Measurements from ENCODE around the gene ADAMTSL2.

Gene ADAMTSL2

DNA sequence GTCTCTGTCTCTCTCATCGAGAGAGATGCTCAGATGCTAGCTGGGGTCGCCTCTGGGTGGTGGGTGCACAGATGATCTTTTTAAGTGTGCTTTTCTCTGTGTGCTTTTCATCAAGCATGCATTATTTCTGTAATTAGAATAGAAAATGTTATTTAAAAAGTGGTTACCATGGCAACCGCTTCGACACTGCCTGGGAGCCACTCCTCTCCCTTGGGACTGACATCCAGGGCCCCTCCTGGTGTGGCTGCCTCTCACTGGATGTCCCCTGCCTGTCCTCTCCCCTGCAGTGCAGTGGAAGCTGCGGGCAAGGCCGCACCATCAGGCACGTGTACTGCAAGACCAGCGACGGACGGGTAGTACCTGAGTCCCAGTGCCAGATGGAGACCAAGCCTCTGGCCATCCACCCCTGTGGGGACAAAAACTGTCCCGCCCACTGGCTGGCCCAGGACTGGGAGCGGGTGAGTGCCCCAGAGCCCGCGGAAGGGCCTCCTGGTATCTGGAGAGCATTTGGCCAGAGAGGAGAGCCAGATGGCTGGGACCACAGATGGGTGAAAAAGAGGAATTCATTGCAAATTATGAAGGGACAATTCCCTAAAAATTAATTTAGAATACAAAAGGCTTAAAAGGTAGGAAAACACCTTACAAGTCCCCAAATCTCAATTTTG, 34.7 kb downstream of the ADAMTSL2 start:
- no peaks in the 10 kb centered on the region for H3K36me3 ChIP-seq (ENCODE audit: insufficient read depth, low read depth, low read length)
- H3K4me1 ChIP-seq (ENCODE audit: insufficient read depth, low read length): no peaks in the 10 kb centered on the region
- H3K4me3 ChIP-seq (ENCODE audit: low read length): no peak overlapping the region
- no peak overlapping the region for H3K9ac ChIP-seq (ENCODE audit: low read depth, low read length)
- H3K9me3 ChIP-seq (ENCODE audit: insufficient read depth, low read depth, low read length): no peaks in the 10 kb centered on the region
- H3K27ac ChIP-seq (ENCODE audit: low read length): no peak overlapping the region
- H3K27me3 ChIP-seq (ENCODE audit: insufficient read depth, low read length): no peaks in the 10 kb centered on the region

- no peak overlapping the region for H3K27ac ChIP-seq (ENCODE audit: low read length)
- no peaks in the 10 kb centered on the region for H3K9me3 ChIP-seq (ENCODE audit: insufficient read depth, low read depth, low read length)
- no peak overlapping the region for H3K9ac ChIP-seq (ENCODE audit: low read depth, low read length)
- no peaks in the 10 kb centered on the region for H3K36me3 ChIP-seq (ENCODE audit: insufficient read depth, low read depth, low read length)
- H3K4me1 ChIP-seq (ENCODE audit: insufficient read depth, low read length): no peaks in the 10 kb centered on the region
- no peaks in the 10 kb centered on the region for H3K27me3 ChIP-seq (ENCODE audit: insufficient read depth, low read length)
- no peak overlapping the region for H3K4me3 ChIP-seq (ENCODE audit: low read length)
Observed at GRCh38 chr9:133569891-133570690, 35.6 kb downstream of the ADAMTSL2 start.

DNA sequence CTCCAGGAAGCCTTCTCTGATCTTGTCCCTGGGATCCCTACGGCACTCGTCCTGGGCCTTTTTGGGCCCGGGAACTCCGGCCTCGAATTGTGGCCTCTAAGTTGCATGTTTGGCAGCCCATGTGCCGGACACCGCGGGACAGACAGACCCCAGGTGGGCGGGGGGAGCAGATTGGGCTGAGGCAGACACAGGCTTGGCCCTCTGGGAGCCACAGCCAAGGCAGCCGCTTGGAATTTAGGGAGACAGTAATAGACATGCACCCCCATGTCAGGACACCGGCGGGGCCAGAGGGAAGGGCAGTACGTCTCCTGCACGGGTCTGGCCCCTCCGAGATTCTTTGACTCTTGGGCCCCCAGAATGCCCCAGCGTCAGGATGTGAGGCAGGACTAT, 36.2 kb downstream of the ADAMTSL2 start:
- Histone ChIP-seq H3K4me1 (ENCODE audit: insufficient read depth, low read length) (no peaks in the 10 kb centered on the region), H3K4me3 (ENCODE audit: low read length) (no peak overlapping the region), H3K27ac (ENCODE audit: low read length) (no peak overlapping the region), H3K9ac (ENCODE audit: low read depth, low read length) (no peak overlapping the region), H3K27me3 (ENCODE audit: insufficient read depth, low read length) (no peaks in the 10 kb centered on the region), H3K36me3 (ENCODE audit: insufficient read depth, low read depth, low read length) (no peaks in the 10 kb centered on the region), H3K9me3 (ENCODE audit: insufficient read depth, low read depth, low read length) (no peaks in the 10 kb centered on the region)

DNA sequence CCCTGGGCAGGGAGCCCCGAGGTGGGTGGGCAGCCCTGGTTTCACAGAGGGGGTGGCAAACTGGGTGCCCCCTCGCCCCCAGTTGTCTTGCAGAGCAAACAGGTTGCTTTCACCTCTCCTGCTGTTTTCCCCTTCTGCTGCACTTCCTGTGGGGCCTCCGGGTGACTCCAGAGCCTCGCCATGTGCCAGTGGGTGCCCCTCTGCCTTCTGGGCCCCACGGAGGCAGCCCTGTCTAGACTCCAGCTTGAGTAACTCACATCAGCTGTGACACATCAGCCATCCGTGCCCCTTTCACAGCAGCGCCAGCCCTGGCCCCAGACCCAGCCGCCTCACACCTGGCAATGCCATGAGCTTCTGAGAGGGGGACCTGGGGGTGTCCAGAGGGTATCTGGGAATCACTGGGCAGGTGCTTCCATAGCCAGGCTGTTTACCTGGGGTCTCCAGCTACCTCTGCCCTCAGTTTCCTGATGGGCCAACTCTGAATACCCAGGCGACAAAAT, 36.9 kb downstream of the ADAMTSL2 start:
- no peaks in the 10 kb centered on the region for H3K36me3 ChIP-seq (ENCODE audit: insufficient read depth, low read depth, low read length)
- no peak overlapping the region for H3K4me3 ChIP-seq (ENCODE audit: low read length)
- no peak overlapping the region for H3K9ac ChIP-seq (ENCODE audit: low read depth, low read length)
- H3K27me3 ChIP-seq (ENCODE audit: insufficient read depth, low read length): no peaks in the 10 kb centered on the region
- no peak overlapping the region for H3K27ac ChIP-seq (ENCODE audit: low read length)
- no peaks in the 10 kb centered on the region for H3K9me3 ChIP-seq (ENCODE audit: insufficient read depth, low read depth, low read length)
- no peaks in the 10 kb centered on the region for H3K4me1 ChIP-seq (ENCODE audit: insufficient read depth, low read length)

- no peaks in the 10 kb centered on the region for H3K4me1 ChIP-seq (ENCODE audit: insufficient read depth, low read length)
- no peak overlapping the region for H3K27ac ChIP-seq (ENCODE audit: low read length)
- no peaks in the 10 kb centered on the region for H3K9me3 ChIP-seq (ENCODE audit: insufficient read depth, low read depth, low read length)
- no peak overlapping the region for H3K4me3 ChIP-seq (ENCODE audit: low read length)
- H3K27me3 ChIP-seq (ENCODE audit: insufficient read depth, low read length): no peaks in the 10 kb centered on the region
- no peaks in the 10 kb centered on the region for H3K36me3 ChIP-seq (ENCODE audit: insufficient read depth, low read depth, low read length)
- no peak overlapping the region for H3K9ac ChIP-seq (ENCODE audit: low read depth, low read length)
Observed at GRCh38 chr9:133571896-133572595, 37.5 kb downstream of the ADAMTSL2 start.

- no peaks in the 10 kb centered on the region for H3K9me3 ChIP-seq (ENCODE audit: insufficient read depth, low read depth, low read length)
- no peak overlapping the region for H3K9ac ChIP-seq (ENCODE audit: low read depth, low read length)
- H3K27ac ChIP-seq (ENCODE audit: low read length): no peak overlapping the region
- H3K27me3 ChIP-seq (ENCODE audit: insufficient read depth, low read length): no peaks in the 10 kb centered on the region
- H3K36me3 ChIP-seq (ENCODE audit: insufficient read depth, low read depth, low read length): no peaks in the 10 kb centered on the region
- H3K4me1 ChIP-seq (ENCODE audit: insufficient read depth, low read length): no peaks in the 10 kb centered on the region
- H3K4me3 ChIP-seq (ENCODE audit: low read length): no peak overlapping the region
Observed at GRCh38 chr9:133572821-133573361, 38.4 kb downstream of the ADAMTSL2 start.

- no peaks in the 10 kb centered on the region for H3K4me1 ChIP-seq (ENCODE audit: insufficient read depth, low read length)
- H3K27ac ChIP-seq (ENCODE audit: low read length): no peak overlapping the region
- no peak overlapping the region for H3K4me3 ChIP-seq (ENCODE audit: low read length)
- no peaks in the 10 kb centered on the region for H3K36me3 ChIP-seq (ENCODE audit: insufficient read depth, low read depth, low read length)
- no peaks in the 10 kb centered on the region for H3K27me3 ChIP-seq (ENCODE audit: insufficient read depth, low read length)
- no peak overlapping the region for H3K9ac ChIP-seq (ENCODE audit: low read depth, low read length)
- H3K9me3 ChIP-seq (ENCODE audit: insufficient read depth, low read depth, low read length): no peaks in the 10 kb centered on the region
Observed at GRCh38 chr9:133573791-133574515, 39.4 kb downstream of the ADAMTSL2 start.

DNA sequence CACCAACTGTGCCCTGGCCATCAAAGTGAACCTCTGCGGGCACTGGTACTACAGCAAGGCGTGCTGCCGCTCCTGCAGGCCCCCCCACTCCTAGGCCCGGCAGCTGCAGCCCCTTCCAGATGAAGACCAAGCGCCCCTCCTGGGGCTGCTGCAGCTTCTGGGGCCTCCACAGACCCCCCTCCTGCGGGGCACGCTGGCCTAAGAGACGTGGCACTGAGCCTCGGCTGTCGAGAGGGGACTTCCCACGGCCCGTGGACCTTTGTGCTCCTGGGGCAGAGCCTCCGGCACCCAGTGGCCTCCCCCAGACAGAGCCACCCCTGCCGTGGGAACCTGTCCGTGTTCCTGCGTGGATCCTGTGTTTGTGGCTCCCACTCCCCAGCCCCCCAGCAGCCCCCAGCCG, 40.3 kb downstream of the ADAMTSL2 start:
- H3K27me3 ChIP-seq (ENCODE audit: insufficient read depth, low read length): no peaks in the 10 kb centered on the region
- H3K27ac ChIP-seq (ENCODE audit: low read length): no peak overlapping the region
- no peaks in the 10 kb centered on the region for H3K9me3 ChIP-seq (ENCODE audit: insufficient read depth, low read depth, low read length)
- no peaks in the 10 kb centered on the region for H3K4me1 ChIP-seq (ENCODE audit: insufficient read depth, low read length)
- no peaks in the 10 kb centered on the region for H3K36me3 ChIP-seq (ENCODE audit: insufficient read depth, low read depth, low read length)
- no peak overlapping the region for H3K4me3 ChIP-seq (ENCODE audit: low read length)
- no peak overlapping the region for H3K9ac ChIP-seq (ENCODE audit: low read depth, low read length)

DNA sequence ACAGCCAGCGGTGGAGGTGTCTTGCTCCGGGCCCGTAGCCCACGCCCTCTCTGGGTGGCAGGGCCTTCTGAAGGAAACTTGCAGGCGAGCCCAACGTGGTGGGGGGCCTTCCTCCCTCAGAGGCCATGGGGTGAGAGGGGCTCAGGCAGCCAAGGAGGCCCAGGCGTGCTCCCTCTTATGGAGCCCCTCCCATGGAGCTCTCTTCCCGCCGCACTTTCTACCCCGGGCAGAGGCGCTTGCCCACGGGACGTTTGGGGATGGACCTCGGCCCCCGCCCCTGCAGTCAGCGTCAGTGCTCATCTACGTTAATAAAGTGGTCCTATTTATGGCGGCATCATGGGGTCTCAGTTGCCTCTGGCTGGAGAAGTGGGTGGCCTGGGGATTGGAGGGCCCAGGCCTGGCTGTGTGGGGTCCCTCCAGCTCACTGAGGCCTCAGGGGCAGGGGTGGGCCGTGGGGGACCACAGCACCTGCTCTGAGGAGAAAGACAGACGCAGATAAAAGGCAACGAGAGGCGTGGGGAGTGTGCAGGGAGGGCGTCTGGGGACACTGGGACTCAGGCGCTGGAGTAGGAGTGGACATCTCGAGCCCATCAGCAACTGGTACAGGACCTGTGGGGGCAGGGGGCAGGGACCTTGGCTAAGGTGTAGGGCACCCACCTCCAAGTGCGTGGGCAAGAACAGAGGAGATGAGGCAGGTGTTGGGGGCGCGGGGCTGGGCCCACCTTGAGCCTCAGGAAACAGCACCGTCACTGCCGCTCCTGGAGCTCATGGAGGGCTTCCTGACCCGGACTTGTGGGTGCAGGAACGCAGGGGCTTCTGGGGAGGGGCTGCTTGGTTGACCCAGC, 40.9 kb downstream of the ADAMTSL2 start:
- Histone ChIP-seq H3K4me1 (ENCODE audit: insufficient read depth, low read length) (no peaks in the 10 kb centered on the region), H3K27me3 (ENCODE audit: insufficient read depth, low read length) (no peaks in the 10 kb centered on the region), H3K36me3 (ENCODE audit: insufficient read depth, low read depth, low read length) (no peaks in the 10 kb centered on the region), H3K9me3 (ENCODE audit: insufficient read depth, low read depth, low read length) (no peaks in the 10 kb centered on the region), H3K27ac (ENCODE audit: low read length) (no peak overlapping the region), H3K4me3 (ENCODE audit: low read length) (no peak overlapping the region), H3K9ac (ENCODE audit: low read depth, low read length) (no peak overlapping the region)

GRCh38 chr9:133576031-133576874, 41.7 kb downstream of the ADAMTSL2 start:
- H3K9ac ChIP-seq (ENCODE audit: low read depth, low read length): no peak overlapping the region
- H3K27me3 ChIP-seq (ENCODE audit: insufficient read depth, low read length): no peaks in the 10 kb centered on the region
- no peaks in the 10 kb centered on the region for H3K36me3 ChIP-seq (ENCODE audit: insufficient read depth, low read depth, low read length)
- H3K4me3 ChIP-seq (ENCODE audit: low read length): no peak overlapping the region
- no peak overlapping the region for H3K27ac ChIP-seq (ENCODE audit: low read length)
- H3K4me1 ChIP-seq (ENCODE audit: insufficient read depth, low read length): peaks cover 7% of the 10 kb centered on the region; the same call in 1 of the 2 replicates
- no peaks in the 10 kb centered on the region for H3K9me3 ChIP-seq (ENCODE audit: insufficient read depth, low read depth, low read length)

Measured in iPS-20b (cell line).